Astrocyte (in vitro differentiated cells and primary cell): Measurements from ENCODE around the gene TMEM18.

Experiments
- CTCF ChIP-seq: IDR thresholded peaks from 2 replicates; pipeline ENCODE4 v1.5.1; 2011; ENCODE audit warnings: low read depth, mild to moderate bottlenecking, inconsistent platforms, low read length, moderate library complexity; ENCODE audit not compliant: insufficient read depth
- EZH2 ChIP-seq: IDR thresholded peaks from 2 replicates; pipeline ENCODE4 v1.6.1; 2012; ENCODE audit warnings: mild to moderate bottlenecking, low read length, inconsistent platforms; ENCODE audit not compliant: insufficient read depth

- TF ChIP-seq CTCF (no peak), EZH2 (no peak)
These were observed 48.6 kb downstream of the TMEM18 start for GRCh38 chr2:628651-629050.
